Mononuclear cell (primary cell): ENCODE measurements around the gene AUH. TPM values are rescaled to one million over a fixed set of nuclear protein-coding genes. Genes with fewer than 3 reads are reported as not detected.

ENCODE experiments used
- H3K27me3 ChIP-seq: 2 replicates; pipeline ENCODE4 v1.6.0; 2011; ENCODE audit warnings: low read length, control low read depth; ENCODE audit not compliant: insufficient read depth
- H3K4me1 ChIP-seq: 2 replicates; pipeline ENCODE4 v1.5.1; 2011; ENCODE audit warnings: mild to moderate bottlenecking, low read length, control low read depth; ENCODE audit not compliant: insufficient read depth
- H3K4me3 ChIP-seq: 2 replicates; pipeline ENCODE4 v1.5.1; 2011; ENCODE audit warnings: mild to moderate bottlenecking, low read length, moderate library complexity
- H3K9me3 ChIP-seq: 2 replicates; pipeline ENCODE4 v1.5.1; 2011; ENCODE audit warnings: low read depth, mild to moderate bottlenecking, control low read depth, low read length
- total RNA-seq: library from RNA; depleted of rRNA; stranded (reverse); fragments of >200 nt; gene quantifications from one replicate; pipeline ENCODE4 v1.2.3, GENCODE V29; 2012

Gene AUH
- total RNA-seq, 1 donor, result 17.2 TPM

GRCh38 chr9:91185193-91185886 lies 176.4 kb downstream of the AUH start:
- H3K4me1 ChIP-seq, result peaks cover 7% of the 10 kb centered on the region
- no peak overlapping the region for H3K4me3 ChIP-seq
- H3K27me3 ChIP-seq, result no peaks in the 10 kb centered on the region
- no peaks in the 10 kb centered on the region for H3K9me3 ChIP-seq

DNA sequence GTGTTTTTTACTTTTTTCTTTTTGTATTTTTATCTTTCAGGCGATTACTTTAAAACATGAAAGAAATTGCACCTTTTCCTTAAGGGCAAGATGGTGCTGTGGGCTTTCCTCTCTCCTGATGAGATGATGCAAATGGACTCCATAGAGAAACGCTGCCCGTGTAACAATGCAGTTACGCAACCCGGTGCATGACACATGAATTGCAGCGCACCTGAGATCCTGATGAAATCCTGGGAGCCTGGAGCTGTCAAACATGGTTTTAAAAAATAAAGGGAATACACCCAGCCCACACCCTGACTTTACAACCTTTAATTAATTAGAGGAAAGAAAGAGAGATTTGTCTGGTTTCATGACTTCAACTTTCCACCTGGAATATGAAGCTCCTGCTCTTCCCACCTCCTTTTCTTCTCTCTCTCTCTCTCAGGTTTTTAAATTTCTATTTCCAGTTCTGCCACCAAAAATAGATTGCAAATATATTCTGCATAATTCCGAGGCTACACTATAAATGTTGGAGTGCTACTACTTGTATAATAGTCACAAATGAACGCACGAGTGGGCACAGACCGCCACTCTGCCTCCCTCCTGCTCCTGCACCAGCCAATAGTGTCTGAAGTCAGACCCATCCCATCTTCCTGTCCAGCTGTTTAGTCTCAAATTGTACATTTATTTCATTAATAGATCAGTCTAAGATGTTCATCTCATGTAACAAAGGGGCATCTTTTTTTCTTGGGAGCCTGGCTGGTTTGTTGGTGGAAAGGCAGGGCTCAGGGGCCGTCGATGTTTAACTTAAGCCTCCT lies 179.1 kb downstream of the AUH start:
- H3K27me3 ChIP-seq, result no peaks in the 10 kb centered on the region
- H3K4me1 ChIP-seq, result peaks cover 18% of the 10 kb centered on the region
- no peaks in the 10 kb centered on the region for H3K9me3 ChIP-seq
- H3K4me3 ChIP-seq, result no peak overlapping the region

- H3K27me3 ChIP-seq, result no peaks in the 10 kb centered on the region
Observed at GRCh38 chr9:91181541-91181940, 180.2 kb downstream of the AUH start.

DNA sequence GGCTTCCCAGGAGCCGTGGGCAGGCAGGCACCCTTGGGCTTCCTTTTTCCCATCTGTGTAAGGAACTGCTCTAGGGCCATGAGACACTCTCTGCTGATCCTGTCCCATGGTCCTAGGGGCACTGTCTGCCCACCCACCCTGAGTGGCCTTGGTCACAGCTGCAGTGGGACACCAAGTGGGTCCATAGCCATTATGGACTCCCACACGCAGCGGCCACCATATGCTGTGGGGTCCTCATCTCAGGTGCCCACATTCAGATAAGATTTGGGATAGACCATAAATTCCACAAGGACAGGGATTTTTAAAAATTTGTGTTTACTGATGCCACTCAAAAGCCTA lies 180.8 kb downstream of the AUH start:
- H3K9me3 ChIP-seq, result no peaks in the 10 kb centered on the region
- H3K4me3 ChIP-seq, result no peak overlapping the region
- H3K4me1 ChIP-seq, result peaks cover 17% of the 10 kb centered on the region

More at GRCh38 chr9:91181541-91181940, 180.2 kb downstream of the AUH start:
- H3K9me3 ChIP-seq, result no peaks in the 10 kb centered on the region
- peaks cover 19% of the 10 kb centered on the region for H3K4me1 ChIP-seq
- no peak overlapping the region for H3K4me3 ChIP-seq

DNA sequence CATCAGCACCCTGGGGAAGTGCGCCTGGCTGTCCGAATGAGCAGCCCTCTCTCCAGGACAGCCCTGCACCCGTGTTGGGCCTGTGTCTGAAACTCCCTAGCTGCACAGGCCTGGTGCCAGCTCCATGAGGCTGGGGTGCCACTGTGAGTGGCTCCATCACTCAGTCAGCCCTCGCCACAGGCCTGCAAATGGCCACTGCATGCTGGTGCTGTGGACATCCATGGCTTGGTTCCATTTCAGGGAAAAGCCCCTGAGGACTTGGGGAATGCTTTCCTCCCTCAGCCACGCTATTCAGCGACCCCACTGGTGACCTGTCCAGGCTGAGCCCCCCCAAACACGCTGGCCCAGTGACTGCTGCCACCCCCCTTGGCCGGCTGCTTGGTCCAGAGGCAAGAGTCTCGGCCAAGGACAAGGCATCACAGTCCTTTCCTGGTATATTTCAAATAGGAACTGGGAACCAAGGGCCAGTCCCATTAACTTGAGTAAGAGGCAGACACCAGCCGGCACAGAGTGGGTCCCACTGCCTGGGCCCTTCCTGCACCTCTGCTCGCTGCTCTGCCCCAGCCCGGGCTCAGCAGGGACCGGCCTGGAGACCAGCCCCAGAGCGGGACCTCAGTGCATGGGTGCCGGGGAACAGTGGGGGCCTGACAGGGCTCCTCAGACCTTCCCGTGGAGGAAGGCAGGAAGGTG lies 181.3 kb downstream of the AUH start:
- H3K4me3 ChIP-seq, result no peak overlapping the region
- no peaks in the 10 kb centered on the region for H3K9me3 ChIP-seq
- peaks cover 18% of the 10 kb centered on the region for H3K4me1 ChIP-seq
- no peaks in the 10 kb centered on the region for H3K27me3 ChIP-seq

More for the DNA sequence above, 180.8 kb downstream of the AUH start:
- H3K27me3 ChIP-seq, result no peaks in the 10 kb centered on the region

DNA sequence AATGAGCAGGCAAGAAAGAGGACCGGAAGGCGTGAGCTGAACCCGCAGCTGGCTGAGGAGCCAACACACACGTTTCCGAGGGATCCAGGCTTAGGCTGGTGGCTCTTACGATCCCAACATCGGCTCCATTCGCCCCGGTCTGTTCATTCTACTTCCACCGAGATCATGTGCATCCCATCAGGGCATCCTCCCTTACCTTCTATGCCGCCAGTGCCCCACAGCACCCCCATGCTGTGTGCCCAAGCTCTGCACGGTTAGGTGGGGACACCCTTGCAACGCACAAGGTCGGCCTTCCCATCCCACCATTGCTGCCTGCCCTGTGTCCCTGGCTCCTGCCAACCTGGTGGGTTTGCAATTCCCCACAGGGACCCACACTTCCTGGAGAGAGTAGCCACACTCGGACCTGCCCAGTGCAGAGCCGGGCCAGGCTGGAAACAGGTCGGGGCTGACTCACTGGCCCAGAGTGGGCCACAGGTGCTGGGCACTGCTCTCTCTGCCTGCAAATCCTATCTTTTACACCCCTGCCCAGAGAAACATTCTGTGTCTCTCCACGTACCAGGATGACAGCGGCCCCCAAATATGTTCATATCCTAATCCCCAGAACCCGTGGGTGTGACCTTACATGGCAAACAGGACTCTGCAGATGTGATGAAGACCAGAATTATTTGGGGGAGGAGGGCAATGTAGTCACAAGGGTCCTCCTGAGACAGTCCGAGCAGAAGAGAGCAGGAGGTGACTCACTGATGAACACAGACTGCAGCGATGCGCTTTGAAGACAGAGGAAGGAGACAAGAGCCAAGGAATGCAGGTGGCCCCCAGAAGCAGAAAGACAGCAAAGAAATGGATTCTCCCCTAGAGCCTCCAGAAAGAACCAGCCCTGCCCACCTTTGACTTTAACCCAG lies 182.2 kb downstream of the AUH start:
- H3K4me1 ChIP-seq, result peaks cover 24% of the 10 kb centered on the region
- no peak overlapping the region for H3K4me3 ChIP-seq
- no peaks in the 10 kb centered on the region for H3K9me3 ChIP-seq
- no peaks in the 10 kb centered on the region for H3K27me3 ChIP-seq

DNA sequence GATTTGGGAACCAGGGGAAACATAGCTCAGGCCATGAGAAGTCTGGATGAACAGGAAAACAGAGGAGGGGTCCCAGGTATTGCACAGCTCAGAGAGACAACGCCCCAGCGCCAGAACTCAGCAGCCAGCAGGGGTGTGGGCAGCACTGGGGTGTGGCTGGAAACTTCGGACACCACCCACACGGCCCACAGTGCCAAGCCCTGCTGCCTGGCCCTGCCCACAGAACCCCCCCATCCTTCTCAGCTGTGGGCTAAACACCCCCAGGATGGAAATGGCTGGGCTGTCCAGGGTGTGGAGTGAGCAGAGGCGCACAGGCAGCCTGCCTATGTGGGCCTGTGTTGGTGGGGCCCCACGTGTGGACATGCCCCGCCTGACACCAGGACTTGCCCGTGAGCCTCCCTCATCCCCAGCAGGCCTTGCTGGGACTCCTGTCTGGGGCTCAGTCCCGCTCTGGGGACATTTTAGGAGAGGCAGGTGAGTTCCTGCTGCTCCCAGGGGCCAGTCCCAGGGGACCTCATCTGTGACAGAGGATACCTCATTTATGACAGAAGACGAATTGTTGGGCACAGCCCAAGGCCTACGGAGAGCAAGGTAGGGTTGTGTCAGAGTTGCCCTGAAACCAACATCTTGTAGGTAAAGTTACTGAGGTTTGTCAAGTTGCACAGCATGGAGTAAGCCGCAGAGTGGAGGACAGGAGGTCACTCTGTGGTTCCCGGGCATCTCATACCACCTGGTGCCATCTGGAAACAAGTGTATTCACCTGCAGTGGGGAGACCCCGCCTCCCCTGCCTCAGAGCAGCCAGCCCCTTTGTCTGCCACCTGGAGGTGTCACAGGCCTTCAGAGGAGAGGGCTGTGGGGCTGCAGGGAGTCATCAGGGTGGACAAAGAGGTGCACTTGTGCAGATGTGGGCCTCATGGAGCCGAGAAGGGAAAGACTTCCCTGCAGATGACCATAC lies 183.2 kb downstream of the AUH start:
- Histone ChIP-seq H3K27me3 (no peaks in the 10 kb centered on the region), H3K9me3 (no peaks in the 10 kb centered on the region), H3K4me3 (no peak overlapping the region), H3K4me1 (peaks cover 24% of the 10 kb centered on the region)

- H3K27me3 ChIP-seq, result no peaks in the 10 kb centered on the region
- no peak overlapping the region for H3K4me3 ChIP-seq
- H3K9me3 ChIP-seq, result no peaks in the 10 kb centered on the region
- H3K4me1 ChIP-seq, result peaks cover 24% of the 10 kb centered on the region
Observed at GRCh38 chr9:91177661-91178280, 183.9 kb downstream of the AUH start.

GRCh38 chr9:91177081-91177480 lies 184.6 kb downstream of the AUH start:
- Histone ChIP-seq H3K27me3 (no peaks in the 10 kb centered on the region), H3K4me1 (peaks cover 24% of the 10 kb centered on the region)

GRCh38 chr9:91176426-91176825 lies 185.3 kb downstream of the AUH start:
- Histone ChIP-seq H3K4me3 (no peak overlapping the region), H3K27me3 (no peaks in the 10 kb centered on the region)

More at GRCh38 chr9:91177081-91177480, 184.6 kb downstream of the AUH start:
- Histone ChIP-seq H3K4me3 (no peak overlapping the region), H3K9me3 (peaks cover under 1% of the 10 kb centered on the region)

DNA sequence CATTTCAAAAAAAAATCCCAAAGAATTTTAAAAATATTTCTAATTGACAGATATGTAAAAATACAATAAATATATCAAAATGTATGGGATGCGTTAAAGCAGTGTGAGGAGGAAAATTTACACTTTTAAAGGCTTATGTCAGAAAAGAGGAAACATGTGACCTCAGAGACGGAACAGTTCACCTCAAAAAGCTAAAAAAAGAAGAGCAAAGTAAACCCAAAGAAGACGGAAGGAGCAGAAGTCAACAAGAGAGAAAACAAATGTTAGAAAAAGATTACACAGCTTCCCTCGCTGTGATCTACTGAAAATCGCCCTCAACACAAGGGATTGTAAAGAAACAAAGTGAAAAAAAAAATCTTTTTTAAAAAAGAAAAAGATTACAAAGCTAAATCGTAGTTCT lies 186.9 kb downstream of the AUH start:
- Histone ChIP-seq H3K9me3 (peaks cover 23% of the 10 kb centered on the region), H3K4me3 (no peak overlapping the region), H3K4me1 (peaks cover 24% of the 10 kb centered on the region), H3K27me3 (no peaks in the 10 kb centered on the region)

More at GRCh38 chr9:91176426-91176825, 185.3 kb downstream of the AUH start:
- Histone ChIP-seq H3K4me1 (peaks cover 24% of the 10 kb centered on the region), H3K9me3 (peaks cover 8% of the 10 kb centered on the region)

- H3K9me3 ChIP-seq, result peaks cover 23% of the 10 kb centered on the region
- H3K4me3 ChIP-seq, result no peak overlapping the region
- no peaks in the 10 kb centered on the region for H3K27me3 ChIP-seq
- peaks cover 11% of the 10 kb centered on the region for H3K4me1 ChIP-seq
Observed at GRCh38 chr9:91172329-91172728, 189.4 kb downstream of the AUH start.

GRCh38 chr9:91170951-91171350 lies 190.8 kb downstream of the AUH start:
- H3K9me3 ChIP-seq, result peaks cover 23% of the 10 kb centered on the region
- H3K27me3 ChIP-seq, result no peaks in the 10 kb centered on the region
- H3K4me3 ChIP-seq, result no peak overlapping the region
- peaks cover 7% of the 10 kb centered on the region for H3K4me1 ChIP-seq
